GM23338 (cell line): ENCODE measurements around the gene ROR1. TPM values are rescaled to one million over a fixed set of nuclear protein-coding genes. Genes with fewer than 3 reads are reported as not detected.
A peak's percentile ranks its signal among the peaks of the same experiment; 100 is the strongest.
"Not testable (repeated sequence)": the region's sequence is repeated elsewhere in the genome, so short reads cannot be mapped to it uniquely, and the experiment has no call there.

Experiments used
- ATAC-seq: fragments of 200-7000 bp; cut with Tn5 transposase; 3 replicates; pipeline ENCODE4 v1.9.1; 2020
- DNase-seq: peaks from one replicate; pipeline ENCODE4 v3.0.0-alpha.2; 2015; ENCODE audit warnings: low spot score
- H2AFZ ChIP-seq: fragments of 200-600 bp; sonication (generic); 2 replicates; pipeline ENCODE4 v1.8.0; 2016; ENCODE audit warnings: antibody characterized with exemption, mild to moderate bottlenecking, moderate library complexity
- H3F3A ChIP-seq: fragments of 200-600 bp; sonication (generic); replicated peaks from 2 replicates; pipeline ENCODE4 v1.8.0; 2017; ENCODE audit warnings: antibody characterized with exemption, mixed run types, low read depth
- H3K27ac ChIP-seq: fragments of 200-600 bp; sonication (generic); 2 replicates; pipeline ENCODE4 v1.6.1; 2016; ENCODE audit warnings: low read depth
- H3K27me3 ChIP-seq: fragments of 200-600 bp; sonication (generic); 2 replicates; pipeline ENCODE4 v1.8.0; 2016; ENCODE audit warnings: mild to moderate bottlenecking, mixed run types, moderate library complexity; ENCODE audit not compliant: insufficient read depth
- H3K36me3 ChIP-seq: fragments of 200-600 bp; sonication (generic); 2 replicates; pipeline ENCODE4 v1.8.0; 2016; ENCODE audit warnings: mild to moderate bottlenecking; ENCODE audit not compliant: insufficient read depth
- H3K4me1 ChIP-seq: fragments of 200-600 bp; sonication (generic); 2 replicates; pipeline ENCODE4 v1.8.0; 2016; ENCODE audit warnings: mild to moderate bottlenecking, moderate library complexity; ENCODE audit not compliant: insufficient read depth
- H3K4me2 ChIP-seq: fragments of 200-600 bp; sonication (generic); 2 replicates; pipeline ENCODE4 v1.7.1; 2017; ENCODE audit warnings: mixed run types
- H3K4me3 ChIP-seq: fragments of 200-600 bp; sonication (generic); 2 replicates; pipeline ENCODE4 v1.6.1; 2016; ENCODE audit warnings: mixed run types
- H3K79me2 ChIP-seq: fragments of 200-600 bp; sonication (generic); replicated peaks from 2 replicates; pipeline ENCODE4 v1.8.0; 2017; ENCODE audit warnings: mild to moderate bottlenecking; ENCODE audit not compliant: insufficient read depth
- H3K9me2 ChIP-seq: fragments of 200-600 bp; sonication (generic); 2 replicates; pipeline ENCODE4 v1.8.0; 2017; ENCODE audit not compliant: insufficient read depth
- H4K20me1 ChIP-seq: fragments of 200-600 bp; sonication (generic); replicated peaks from 2 replicates; pipeline ENCODE4 v1.8.0; 2017; ENCODE audit warnings: mild to moderate bottlenecking; ENCODE audit not compliant: insufficient read depth
- H3K27ac Mint-ChIP-seq: 2 replicates; pipeline ENCODE4 v1.8.0; 2020; ENCODE audit warnings: inconsistent platforms, mild to moderate bottlenecking, moderate library complexity, mixed read lengths
- H3K27me3 Mint-ChIP-seq: 3 replicates; pipeline ENCODE4 v1.8.0; 2022; ENCODE audit warnings: low read depth, mild to moderate bottlenecking, moderate library complexity, mixed read lengths, inconsistent platforms; ENCODE audit not compliant: insufficient read depth, poor library complexity
- H3K36me3 Mint-ChIP-seq: 3 replicates; pipeline ENCODE4 v1.8.0; 2021; ENCODE audit warnings: low read depth, mild to moderate bottlenecking, inconsistent platforms, moderate library complexity, mixed read lengths
- H3K4me1 Mint-ChIP-seq: 3 replicates; pipeline ENCODE4 v1.8.0; 2020; ENCODE audit warnings: mild to moderate bottlenecking, inconsistent platforms, mixed read lengths
- H3K4me3 Mint-ChIP-seq: 3 replicates; pipeline ENCODE4 v1.8.0; 2021; ENCODE audit warnings: moderate library complexity, mild to moderate bottlenecking, inconsistent platforms, mixed read lengths
- H3K9me3 Mint-ChIP-seq: 3 replicates; pipeline ENCODE4 v1.8.0; 2020; ENCODE audit warnings: moderate library complexity, mild to moderate bottlenecking, inconsistent platforms, mixed read lengths
- CREB1 ChIP-seq: fragments of 250-450 bp; sonication (Bioruptor Pico); IDR thresholded peaks from 2 replicates; pipeline ENCODE4 v1.5.0; 2020; ENCODE audit warnings: low read depth, mild to moderate bottlenecking, moderate library complexity
- EZH2phosphoT487 ChIP-seq: fragments of 200-600 bp; sonication (generic); IDR thresholded peaks from one replicate; pipeline ENCODE4 v1.8.1; 2018; ENCODE audit warnings: antibody characterized with exemption; ENCODE audit not compliant: unreplicated experiment
- NANOG ChIP-seq: IDR thresholded peaks from 2 replicates; pipeline ENCODE4 v1.6.1; 2016; ENCODE audit warnings: antibody characterized with exemption, borderline replicate concordance
- POLR2AphosphoS5 ChIP-seq: IDR thresholded peaks from 2 replicates; pipeline ENCODE4 v1.6.1; 2016; ENCODE audit warnings: antibody characterized with exemption, low read depth
- STAT1 ChIP-seq: IDR thresholded peaks from one replicate; pipeline ENCODE4 v1.6.1; 2016; ENCODE audit warnings: antibody characterized with exemption; ENCODE audit not compliant: unreplicated experiment
- ZNF114 ChIP-seq: fragments of 250-450 bp; sonication (Bioruptor Pico); IDR thresholded peaks from 2 replicates; pipeline ENCODE4 v1.5.0; 2020; ENCODE audit warnings: mild to moderate bottlenecking, moderate library complexity
- polyA plus RNA-seq: library from polyadenylated mRNA; unstranded; fragments of >200 nt; fragmentation: Nextera tagmentation; extraction: Ambion mirVana; gene quantifications from 2 replicates; pipeline ENCODE4 v1.2.1, GENCODE V29; 2016
- total RNA-seq: library from RNA; depleted of rRNA; stranded (reverse); fragments of >200 nt; shearing (Covaris generic); gene quantifications from 2 replicates; pipeline ENCODE4 v1.2.3, GENCODE V29; 2014
- TF ChIP-seq, protein P1 (sequence below): fragments of 250-450 bp; sonication (Bioruptor Pico); IDR thresholded peaks from 2 replicates; pipeline ENCODE4 v1.5.0; 2020; ENCODE audit warnings: mild to moderate bottlenecking, moderate library complexity
- TF ChIP-seq, protein P2 (sequence below): IDR thresholded peaks from one replicate; pipeline ENCODE4 v1.6.1; 2018; ENCODE audit warnings: antibody characterized with exemption; ENCODE audit not compliant: unreplicated experiment

ROR1 gene
- total and polyA plus RNA-seq, 2 experiments from 2014 or later: 59.7 to 96.0 TPM

DNA sequence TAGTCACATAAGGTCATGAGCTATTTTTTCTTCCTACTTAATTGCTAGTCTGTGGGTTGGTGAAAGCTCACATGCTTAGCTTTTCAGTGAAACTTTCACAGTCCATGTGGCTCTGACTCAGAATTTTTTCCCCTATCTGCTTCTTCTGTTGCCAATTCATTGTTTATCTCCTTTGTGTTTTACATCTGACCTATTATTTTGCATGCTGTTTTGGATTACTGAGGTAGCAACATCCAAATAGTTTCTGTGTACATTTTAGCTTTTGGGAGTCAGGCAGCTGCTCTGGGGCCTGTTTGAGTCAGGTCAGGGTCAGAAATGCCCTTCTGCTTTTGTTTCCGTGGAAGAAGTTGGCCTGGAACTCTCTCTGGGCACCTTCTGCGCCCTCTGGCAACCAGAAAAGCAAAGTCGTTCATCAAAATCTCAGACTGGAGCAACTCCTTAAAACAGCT, 40.0 kb downstream of the ROR1 start (continued):
- TF ChIP-seq, protein P1, sequence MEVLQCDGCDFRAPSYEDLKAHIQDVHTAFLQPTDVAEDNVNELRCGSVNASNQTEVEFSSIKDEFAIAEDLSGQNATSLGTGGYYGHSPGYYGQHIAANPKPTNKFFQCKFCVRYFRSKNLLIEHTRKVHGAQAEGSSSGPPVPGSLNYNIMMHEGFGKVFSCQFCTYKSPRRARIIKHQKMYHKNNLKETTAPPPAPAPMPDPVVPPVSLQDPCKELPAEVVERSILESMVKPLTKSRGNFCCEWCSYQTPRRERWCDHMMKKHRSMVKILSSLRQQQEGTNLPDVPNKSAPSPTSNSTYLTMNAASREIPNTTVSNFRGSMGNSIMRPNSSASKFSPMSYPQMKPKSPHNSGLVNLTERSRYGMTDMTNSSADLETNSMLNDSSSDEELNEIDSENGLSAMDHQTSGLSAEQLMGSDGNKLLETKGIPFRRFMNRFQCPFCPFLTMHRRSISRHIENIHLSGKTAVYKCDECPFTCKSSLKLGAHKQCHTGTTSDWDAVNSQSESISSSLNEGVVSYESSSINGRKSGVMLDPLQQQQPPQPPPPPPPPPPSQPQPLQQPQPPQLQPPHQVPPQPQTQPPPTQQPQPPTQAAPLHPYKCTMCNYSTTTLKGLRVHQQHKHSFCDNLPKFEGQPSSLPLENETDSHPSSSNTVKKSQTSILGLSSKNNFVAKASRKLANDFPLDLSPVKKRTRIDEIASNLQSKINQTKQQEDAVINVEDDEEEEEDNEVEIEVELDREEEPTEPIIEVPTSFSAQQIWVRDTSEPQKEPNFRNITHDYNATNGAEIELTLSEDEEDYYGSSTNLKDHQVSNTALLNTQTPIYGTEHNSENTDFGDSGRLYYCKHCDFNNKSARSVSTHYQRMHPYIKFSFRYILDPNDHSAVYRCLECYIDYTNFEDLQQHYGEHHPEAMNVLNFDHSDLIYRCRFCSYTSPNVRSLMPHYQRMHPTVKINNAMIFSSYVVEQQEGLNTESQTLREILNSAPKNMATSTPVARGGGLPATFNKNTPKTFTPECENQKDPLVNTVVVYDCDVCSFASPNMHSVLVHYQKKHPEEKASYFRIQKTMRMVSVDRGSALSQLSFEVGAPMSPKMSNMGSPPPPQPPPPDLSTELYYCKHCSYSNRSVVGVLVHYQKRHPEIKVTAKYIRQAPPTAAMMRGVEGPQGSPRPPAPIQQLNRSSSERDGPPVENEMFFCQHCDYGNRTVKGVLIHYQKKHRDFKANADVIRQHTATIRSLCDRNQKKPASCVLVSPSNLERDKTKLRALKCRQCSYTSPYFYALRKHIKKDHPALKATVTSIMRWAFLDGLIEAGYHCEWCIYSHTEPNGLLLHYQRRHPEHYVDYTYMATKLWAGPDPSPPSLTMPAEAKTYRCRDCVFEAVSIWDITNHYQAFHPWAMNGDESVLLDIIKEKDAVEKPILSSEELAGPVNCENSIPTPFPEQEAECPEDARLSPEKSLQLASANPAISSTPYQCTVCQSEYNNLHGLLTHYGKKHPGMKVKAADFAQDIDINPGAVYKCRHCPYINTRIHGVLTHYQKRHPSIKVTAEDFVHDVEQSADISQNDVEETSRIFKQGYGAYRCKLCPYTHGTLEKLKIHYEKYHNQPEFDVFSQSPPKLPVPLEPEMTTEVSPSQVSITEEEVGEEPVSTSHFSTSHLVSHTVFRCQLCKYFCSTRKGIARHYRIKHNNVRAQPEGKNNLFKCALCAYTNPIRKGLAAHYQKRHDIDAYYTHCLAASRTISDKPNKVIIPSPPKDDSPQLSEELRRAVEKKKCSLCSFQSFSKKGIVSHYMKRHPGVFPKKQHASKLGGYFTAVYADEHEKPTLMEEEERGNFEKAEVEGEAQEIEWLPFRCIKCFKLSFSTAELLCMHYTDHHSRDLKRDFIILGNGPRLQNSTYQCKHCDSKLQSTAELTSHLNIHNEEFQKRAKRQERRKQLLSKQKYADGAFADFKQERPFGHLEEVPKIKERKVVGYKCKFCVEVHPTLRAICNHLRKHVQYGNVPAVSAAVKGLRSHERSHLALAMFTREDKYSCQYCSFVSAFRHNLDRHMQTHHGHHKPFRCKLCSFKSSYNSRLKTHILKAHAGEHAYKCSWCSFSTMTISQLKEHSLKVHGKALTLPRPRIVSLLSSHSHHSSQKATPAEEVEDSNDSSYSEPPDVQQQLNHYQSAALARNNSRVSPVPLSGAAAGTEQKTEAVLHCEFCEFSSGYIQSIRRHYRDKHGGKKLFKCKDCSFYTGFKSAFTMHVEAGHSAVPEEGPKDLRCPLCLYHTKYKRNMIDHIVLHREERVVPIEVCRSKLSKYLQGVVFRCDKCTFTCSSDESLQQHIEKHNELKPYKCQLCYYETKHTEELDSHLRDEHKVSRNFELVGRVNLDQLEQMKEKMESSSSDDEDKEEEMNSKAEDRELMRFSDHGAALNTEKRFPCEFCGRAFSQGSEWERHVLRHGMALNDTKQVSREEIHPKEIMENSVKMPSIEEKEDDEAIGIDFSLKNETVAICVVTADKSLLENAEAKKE (CRISPR knock-in tag): no peak
- TF ChIP-seq CREB1: no peak
- no peak for TF ChIP-seq NANOG
- no peak for TF ChIP-seq STAT1
- no peak for TF ChIP-seq POLR2AphosphoS5
- no peak for TF ChIP-seq EZH2phosphoT487
- TF ChIP-seq, protein P2, sequence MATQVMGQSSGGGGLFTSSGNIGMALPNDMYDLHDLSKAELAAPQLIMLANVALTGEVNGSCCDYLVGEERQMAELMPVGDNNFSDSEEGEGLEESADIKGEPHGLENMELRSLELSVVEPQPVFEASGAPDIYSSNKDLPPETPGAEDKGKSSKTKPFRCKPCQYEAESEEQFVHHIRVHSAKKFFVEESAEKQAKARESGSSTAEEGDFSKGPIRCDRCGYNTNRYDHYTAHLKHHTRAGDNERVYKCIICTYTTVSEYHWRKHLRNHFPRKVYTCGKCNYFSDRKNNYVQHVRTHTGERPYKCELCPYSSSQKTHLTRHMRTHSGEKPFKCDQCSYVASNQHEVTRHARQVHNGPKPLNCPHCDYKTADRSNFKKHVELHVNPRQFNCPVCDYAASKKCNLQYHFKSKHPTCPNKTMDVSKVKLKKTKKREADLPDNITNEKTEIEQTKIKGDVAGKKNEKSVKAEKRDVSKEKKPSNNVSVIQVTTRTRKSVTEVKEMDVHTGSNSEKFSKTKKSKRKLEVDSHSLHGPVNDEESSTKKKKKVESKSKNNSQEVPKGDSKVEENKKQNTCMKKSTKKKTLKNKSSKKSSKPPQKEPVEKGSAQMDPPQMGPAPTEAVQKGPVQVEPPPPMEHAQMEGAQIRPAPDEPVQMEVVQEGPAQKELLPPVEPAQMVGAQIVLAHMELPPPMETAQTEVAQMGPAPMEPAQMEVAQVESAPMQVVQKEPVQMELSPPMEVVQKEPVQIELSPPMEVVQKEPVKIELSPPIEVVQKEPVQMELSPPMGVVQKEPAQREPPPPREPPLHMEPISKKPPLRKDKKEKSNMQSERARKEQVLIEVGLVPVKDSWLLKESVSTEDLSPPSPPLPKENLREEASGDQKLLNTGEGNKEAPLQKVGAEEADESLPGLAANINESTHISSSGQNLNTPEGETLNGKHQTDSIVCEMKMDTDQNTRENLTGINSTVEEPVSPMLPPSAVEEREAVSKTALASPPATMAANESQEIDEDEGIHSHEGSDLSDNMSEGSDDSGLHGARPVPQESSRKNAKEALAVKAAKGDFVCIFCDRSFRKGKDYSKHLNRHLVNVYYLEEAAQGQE: no peak
- TF ChIP-seq ZNF114 (CRISPR knock-in tag): no peak

DNA sequence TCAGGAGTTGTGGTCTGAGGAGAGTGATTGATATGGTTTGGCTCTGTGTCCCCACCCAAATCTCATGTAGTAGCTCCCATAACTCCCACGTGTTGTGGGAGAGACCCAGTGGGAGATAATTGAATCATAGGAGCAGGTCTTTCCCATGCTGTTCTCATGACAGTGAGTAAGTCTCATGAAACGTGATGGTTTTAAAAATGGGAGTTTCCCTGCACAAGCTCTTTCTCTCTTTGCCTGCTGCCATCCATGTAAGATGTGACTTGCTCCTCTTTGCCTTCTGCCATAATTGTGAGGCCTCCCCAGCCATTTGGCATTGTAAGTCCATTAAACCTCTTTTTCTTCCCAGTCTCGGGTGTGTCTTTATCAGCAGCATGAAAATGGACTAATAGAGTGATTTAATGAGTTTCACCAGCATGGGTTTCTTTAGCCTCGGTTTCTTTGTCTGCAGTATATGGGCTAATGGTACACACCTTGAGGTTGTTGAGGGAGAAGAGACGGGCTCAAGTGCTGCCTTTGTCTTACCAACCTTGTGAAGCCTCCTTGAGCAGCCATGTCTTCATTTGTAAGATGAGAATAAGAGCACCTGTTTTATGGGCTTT, 42.5 kb downstream of the ROR1 start:
- H2AFZ ChIP-seq, H3K27ac Mint-ChIP-seq, H3K4me3 Mint-ChIP-seq, H3K27me3 ChIP-seq, H3K27ac ChIP-seq, H3F3A ChIP-seq, ATAC-seq, H3K4me3 ChIP-seq, H3K9me2 ChIP-seq, DNase-seq, H3K27me3 Mint-ChIP-seq, H3K36me3 ChIP-seq: not testable (repeated sequence)
- peaks cover 100% of the 10 kb centered on the region for H3K79me2 ChIP-seq
- Mint-ChIP-seq H3K36me3 (peaks cover 51% of the 10 kb centered on the region), H3K4me1 (peaks cover 47% of the 10 kb centered on the region), H3K9me3 (peaks cover 34% of the 10 kb centered on the region)
- H4K20me1 ChIP-seq: peaks cover 71% of the 10 kb centered on the region
- peaks cover 52% of the 10 kb centered on the region for H3K4me1 ChIP-seq
- H3K4me2 ChIP-seq: 0 out of 2 replicates have a peak overlapping the region, but pooled peaks have one; percentile 1
